Urinary bladder (tissue), 4 donors: Measurements from ENCODE around the gene DNMBP. TPM values are rescaled to one million over a fixed set of nuclear protein-coding genes. Genes with fewer than 3 reads are reported as not detected.
"Not testable (repeated sequence)": the region's sequence is repeated elsewhere in the genome, so short reads cannot be mapped to it uniquely, and the experiment has no call there.

ENCODE experiments used
- DNase-seq: peaks from one replicate; pipeline ENCODE4 v3.0.0-alpha.2; 2015; ENCODE audit errors: extremely low spot score
- H3K27ac ChIP-seq: one replicate; pipeline ENCODE4 v1.5.1; 2013; ENCODE audit warnings: low read depth, mild to moderate bottlenecking, moderate library complexity
- H3K36me3 ChIP-seq: one replicate; pipeline ENCODE4 v1.6.1; 2013; ENCODE audit warnings: mild to moderate bottlenecking, moderate library complexity; ENCODE audit not compliant: insufficient read depth
- H3K4me1 ChIP-seq: one replicate; pipeline ENCODE4 v1.6.1; 2013; ENCODE audit warnings: mild to moderate bottlenecking, moderate library complexity; ENCODE audit not compliant: insufficient read depth
- H3K4me3 ChIP-seq: one replicate; pipeline ENCODE4 v1.5.1; 2013; ENCODE audit warnings: low read depth, low read length
- WGBS: extraction: QIAGEN DNeasy Blood & Tissue Kit; methylation state at CpG from one replicate; pipeline ENCODE4 v1.1.7; 2013; 5-methylcytosine and 5-hydroxymethylcytosine counted together
- polyA plus RNA-seq: library from polyadenylated mRNA; stranded (reverse); fragments of 200-250 nt; gene quantifications from one replicate; pipeline ENCODE4 v1.2.3, GENCODE V29; 2013
- total RNA-seq: library from RNA; depleted of rRNA; stranded (reverse); fragments of >200 nt; gene quantifications from one replicate; pipeline ENCODE4 v1.2.3, GENCODE V29; 2014
- donor health status: healthy with polysubstance abuse.
- donor health status: healthy.

Gene DNMBP
- total and polyA plus RNA-seq, 2 donors = 26.2 to 31.8 TPM

GRCh38 chr10:99937630-99938029 lies 72.1 kb downstream of the DNMBP start:
- WGBS = 92% methylated on average over 3 of the region's 3 CpGs
- no peak overlapping the region for H3K4me3 ChIP-seq
- peak overlapping the region; percentile 23 for H3K27ac ChIP-seq
- no peaks in the 10 kb centered on the region for H3K4me1 ChIP-seq
- no peaks in the 10 kb centered on the region for H3K36me3 ChIP-seq
- DNase-seq = no peak

GRCh38 chr10:99932203-99932957 lies 77.4 kb downstream of the DNMBP start:
- not testable (repeated sequence) for H3K4me3 ChIP-seq, H3K36me3 ChIP-seq, H3K4me1 ChIP-seq, H3K27ac ChIP-seq, DNase-seq
- 51% methylated on average over 4 of the region's 7 CpGs for WGBS

GRCh38 chr10:99930731-99931550 lies 78.8 kb downstream of the DNMBP start:
- WGBS = 60% methylated on average over 9 of the region's 9 CpGs
- H3K36me3 ChIP-seq = no peaks in the 10 kb centered on the region
- no peak overlapping the region for H3K4me3 ChIP-seq
- peak; percentile 71 for DNase-seq
- H3K27ac ChIP-seq = peak overlapping the region; percentile 48
- H3K4me1 ChIP-seq = no peaks in the 10 kb centered on the region

- Histone ChIP-seq H3K27ac (no peak overlapping the region), H3K36me3 (no peaks in the 10 kb centered on the region), H3K4me3 (no peak overlapping the region), H3K4me1 (no peaks in the 10 kb centered on the region)
- no peak for DNase-seq
- WGBS = 75% methylated on average over 9 of the region's 9 CpGs
Observed at GRCh38 chr10:99929360-99929759, 80.4 kb downstream of the DNMBP start.

- peak overlapping the region; percentile 43 for H3K27ac ChIP-seq
- H3K4me3 ChIP-seq = no peak overlapping the region
- no peak for DNase-seq
- no peaks in the 10 kb centered on the region for H3K36me3 ChIP-seq
- 62% methylated on average over 3 of the region's 3 CpGs for WGBS
- no peaks in the 10 kb centered on the region for H3K4me1 ChIP-seq
Observed at GRCh38 chr10:99927721-99928280, 81.9 kb downstream of the DNMBP start.

GRCh38 chr10:99926925-99927720 lies 82.6 kb downstream of the DNMBP start:
- H3K27ac ChIP-seq = peak overlapping the region; percentile 32
- 51% methylated on average over 9 of the region's 9 CpGs for WGBS

GRCh38 chr10:99924451-99925255 lies 85.1 kb downstream of the DNMBP start:
- WGBS = 68% methylated on average over 3 of the region's 3 CpGs
- DNase-seq = no peak
- no peaks in the 10 kb centered on the region for H3K36me3 ChIP-seq
- no peak overlapping the region for H3K27ac ChIP-seq
- no peak overlapping the region for H3K4me3 ChIP-seq
- no peaks in the 10 kb centered on the region for H3K4me1 ChIP-seq

More at GRCh38 chr10:99926925-99927720, 82.6 kb downstream of the DNMBP start:
- DNase-seq = no peak
- H3K36me3 ChIP-seq = no peaks in the 10 kb centered on the region
- no peaks in the 10 kb centered on the region for H3K4me1 ChIP-seq
- no peak overlapping the region for H3K4me3 ChIP-seq

GRCh38 chr10:99921948-99922347 lies 87.8 kb downstream of the DNMBP start:
- H3K4me1 ChIP-seq = no peaks in the 10 kb centered on the region
- no peak overlapping the region for H3K27ac ChIP-seq
- H3K36me3 ChIP-seq = no peaks in the 10 kb centered on the region
- no peak overlapping the region for H3K4me3 ChIP-seq
- DNase-seq = no peak
- 68% methylated on average over 2 of the region's 2 CpGs for WGBS

GRCh38 chr10:99920901-99921300 lies 88.8 kb downstream of the DNMBP start:
- Histone ChIP-seq H3K27ac (no peak overlapping the region), H3K36me3 (no peaks in the 10 kb centered on the region), H3K4me3 (no peak overlapping the region), H3K4me1 (no peaks in the 10 kb centered on the region)
- WGBS = 89% methylated on average over 4 of the region's 4 CpGs
- no peak for DNase-seq

- WGBS = 96% methylated on average over 5 of the region's 5 CpGs
- Histone ChIP-seq H3K36me3 (no peaks in the 10 kb centered on the region), H3K4me1 (no peaks in the 10 kb centered on the region), H3K4me3 (no peak overlapping the region), H3K27ac (no peak overlapping the region)
- DNase-seq = no peak
Observed at GRCh38 chr10:99920486-99920885, 89.3 kb downstream of the DNMBP start.

GRCh38 chr10:99917963-99918825 lies 91.6 kb downstream of the DNMBP start:
- Histone ChIP-seq H3K4me3 (no peak overlapping the region), H3K36me3 (peaks cover 3% of the 10 kb centered on the region), H3K27ac (no peak overlapping the region), H3K4me1 (no peaks in the 10 kb centered on the region)
- WGBS = 16% methylated on average over 10 of the region's 10 CpGs
- no peak for DNase-seq

- H3K4me3 ChIP-seq = no peak overlapping the region
- peaks cover 3% of the 10 kb centered on the region for H3K36me3 ChIP-seq
- no peak for DNase-seq
- H3K27ac ChIP-seq = no peak overlapping the region
- no peaks in the 10 kb centered on the region for H3K4me1 ChIP-seq
- 98% methylated on average over 5 of the region's 5 CpGs for WGBS
Observed at GRCh38 chr10:99916776-99917175, 93.0 kb downstream of the DNMBP start.
